ENCODE data around the gene INPP5K.
"Not testable (repeated sequence)": the region's sequence is repeated elsewhere in the genome, so short reads cannot be mapped to it uniquely, and the experiment has no call there.

The INPP5K gene

GRCh38 chr17:1449412-1449967 lies 66.9 kb downstream of the INPP5K start:
- H3K36me3 ChIP-seq (ENCODE audit: insufficient read depth, low read length), result peaks cover 35% of the 10 kb centered on the region
- H3K4me1 ChIP-seq (ENCODE audit: control insufficient read depth, insufficient read depth, low read length), result peaks cover 24% of the 10 kb centered on the region
- no peaks in the 10 kb centered on the region for H3K9me3 ChIP-seq (replicated peaks; ENCODE audit: low read length)
- no peak overlapping the region for H3K4me2 ChIP-seq (ENCODE audit: low read length)
- no peak overlapping the region for H3K9ac ChIP-seq (ENCODE audit: low read depth, low read length)
- no peaks in the 10 kb centered on the region for H3K27me3 ChIP-seq (ENCODE audit: control insufficient read depth, insufficient read depth, low read length)
- H3K4me3 ChIP-seq (ENCODE audit: low read length), result no peak overlapping the region

- H3K4me2 ChIP-seq (ENCODE audit: low read length), result no peak overlapping the region
- peaks cover 18% of the 10 kb centered on the region for H3K36me3 ChIP-seq (ENCODE audit: insufficient read depth, low read length)
- H3K9ac ChIP-seq (ENCODE audit: low read depth, low read length), result no peak overlapping the region
- H3K4me1 ChIP-seq (ENCODE audit: control insufficient read depth, insufficient read depth, low read length), result peaks cover 3% of the 10 kb centered on the region
- no peak overlapping the region for H3K4me3 ChIP-seq (ENCODE audit: low read length)
- no peaks in the 10 kb centered on the region for H3K9me3 ChIP-seq (replicated peaks; ENCODE audit: low read length)
- no peaks in the 10 kb centered on the region for H3K27me3 ChIP-seq (ENCODE audit: control insufficient read depth, insufficient read depth, low read length)
Observed at GRCh38 chr17:1447052-1447451, 69.4 kb downstream of the INPP5K start.

GRCh38 chr17:1446201-1446600 lies 70.2 kb downstream of the INPP5K start:
- Histone ChIP-seq H3K4me3 (ENCODE audit: low read length) (no peak overlapping the region), H3K36me3 (ENCODE audit: insufficient read depth, low read length) (peaks cover 15% of the 10 kb centered on the region), H3K9ac (ENCODE audit: low read depth, low read length) (no peak overlapping the region), H3K4me1 (ENCODE audit: control insufficient read depth, insufficient read depth, low read length) (no peaks in the 10 kb centered on the region), H3K9me3 (replicated peaks; ENCODE audit: low read length) (no peaks in the 10 kb centered on the region), H3K27me3 (ENCODE audit: control insufficient read depth, insufficient read depth, low read length) (no peaks in the 10 kb centered on the region), H3K4me2 (ENCODE audit: low read length) (no peak overlapping the region)

- H3K27me3 ChIP-seq (ENCODE audit: control insufficient read depth, insufficient read depth, low read length); H3K4me2 ChIP-seq (ENCODE audit: low read length); H3K4me3 ChIP-seq (ENCODE audit: low read length); H3K9me3 ChIP-seq (replicated peaks; ENCODE audit: low read length); H3K9ac ChIP-seq (ENCODE audit: low read depth, low read length); H3K4me1 ChIP-seq (ENCODE audit: control insufficient read depth, insufficient read depth, low read length): not testable (repeated sequence)
- H3K36me3 ChIP-seq (ENCODE audit: insufficient read depth, low read length), result peaks cover 20% of the 10 kb centered on the region
Observed at GRCh38 chr17:1445695-1446094, 70.7 kb downstream of the INPP5K start.
